Spleen (tissue), 7 donors: ENCODE data around the gene ARID4B.

Experiments used
- POLR2A ChIP-seq, 3 donors: fragments of 450-650 bp; IDR thresholded peaks; one replicate each; pipeline ENCODE4 v1.5.1; 2017; ENCODE audit warnings: antibody characterized with exemption in 3 of 3, mild to moderate bottlenecking in 1 of 3
- POLR2AphosphoS5 ChIP-seq, 3 donors: sonication (generic); formaldehyde crosslinking; IDR thresholded peaks; one replicate each; pipeline ENCODE4 v1.5.1; 2017; ENCODE audit warnings: antibody characterized with exemption in 3 of 3
- TF ChIP-seq, protein P1 (sequence below), 11 experiments: fragments of 200-600 bp in 7 of 11; fragments of 450-650 bp in 4 of 11; sonication (generic) in 4 of 11; IDR thresholded peaks in 8 of 11; conservative IDR thresholded peaks in 3 of 11; 1 replicate in 7 of 11; 2 replicates in 4 of 11; pipeline versions ENCODE4 v1.4.0 to v1.8.0; 2016 to 2021; ENCODE audit warnings: antibody characterized with exemption in 11 of 11, inconsistent platforms in 4 of 11, mild to moderate bottlenecking in 1 of 11
- donor health status: DM: no; HTN: no; CAD: no; lungs with moderate emphysema.
- donor health status: DM: no; HTN: no; CAD: no.
- donor health status: DM: no; HTN: no; CAD: no.

GRCh38 chr1:235129774-235130570 is 198.0 kb downstream of the ARID4B start:
- TF ChIP-seq, protein P1, sequence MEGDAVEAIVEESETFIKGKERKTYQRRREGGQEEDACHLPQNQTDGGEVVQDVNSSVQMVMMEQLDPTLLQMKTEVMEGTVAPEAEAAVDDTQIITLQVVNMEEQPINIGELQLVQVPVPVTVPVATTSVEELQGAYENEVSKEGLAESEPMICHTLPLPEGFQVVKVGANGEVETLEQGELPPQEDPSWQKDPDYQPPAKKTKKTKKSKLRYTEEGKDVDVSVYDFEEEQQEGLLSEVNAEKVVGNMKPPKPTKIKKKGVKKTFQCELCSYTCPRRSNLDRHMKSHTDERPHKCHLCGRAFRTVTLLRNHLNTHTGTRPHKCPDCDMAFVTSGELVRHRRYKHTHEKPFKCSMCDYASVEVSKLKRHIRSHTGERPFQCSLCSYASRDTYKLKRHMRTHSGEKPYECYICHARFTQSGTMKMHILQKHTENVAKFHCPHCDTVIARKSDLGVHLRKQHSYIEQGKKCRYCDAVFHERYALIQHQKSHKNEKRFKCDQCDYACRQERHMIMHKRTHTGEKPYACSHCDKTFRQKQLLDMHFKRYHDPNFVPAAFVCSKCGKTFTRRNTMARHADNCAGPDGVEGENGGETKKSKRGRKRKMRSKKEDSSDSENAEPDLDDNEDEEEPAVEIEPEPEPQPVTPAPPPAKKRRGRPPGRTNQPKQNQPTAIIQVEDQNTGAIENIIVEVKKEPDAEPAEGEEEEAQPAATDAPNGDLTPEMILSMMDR (IDR thresholded peaks at IDR 0.05 in 8 of 11, conservative IDR thresholded peaks at IDR 0.05 in 3 of 11), result no peak
- TF ChIP-seq POLR2A (IDR thresholded peaks at IDR 0.05) (no peak), POLR2AphosphoS5 (IDR thresholded peaks at IDR 0.05) (no peak)
